Measurements from ENCODE around the gene PCGF2.

DNA sequence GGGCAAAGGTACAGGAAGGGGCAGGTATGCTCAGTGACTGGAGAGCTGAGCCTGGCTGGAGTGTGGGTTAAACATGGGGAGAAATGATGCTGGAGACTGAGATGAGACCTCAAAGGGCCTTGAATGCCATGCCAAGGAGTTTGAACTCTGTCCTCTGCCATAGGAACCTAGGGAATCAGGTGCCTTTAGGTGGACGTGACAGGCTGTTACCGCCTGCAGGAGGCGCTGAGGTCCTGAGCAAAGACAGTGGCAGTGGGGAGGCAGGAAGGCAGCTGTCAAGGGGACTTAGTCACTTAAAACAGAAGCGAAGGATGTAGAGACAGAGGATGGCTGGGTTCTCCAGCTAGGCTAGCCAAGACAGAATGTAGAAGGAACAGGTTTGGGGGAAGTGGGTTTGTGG lies 13.5 kb upstream of the PCGF2 start:
- no peak for TF ChIP-seq POLR2A (IDR thresholded peaks at IDR 0.05)
- TF ChIP-seq, protein P1, sequence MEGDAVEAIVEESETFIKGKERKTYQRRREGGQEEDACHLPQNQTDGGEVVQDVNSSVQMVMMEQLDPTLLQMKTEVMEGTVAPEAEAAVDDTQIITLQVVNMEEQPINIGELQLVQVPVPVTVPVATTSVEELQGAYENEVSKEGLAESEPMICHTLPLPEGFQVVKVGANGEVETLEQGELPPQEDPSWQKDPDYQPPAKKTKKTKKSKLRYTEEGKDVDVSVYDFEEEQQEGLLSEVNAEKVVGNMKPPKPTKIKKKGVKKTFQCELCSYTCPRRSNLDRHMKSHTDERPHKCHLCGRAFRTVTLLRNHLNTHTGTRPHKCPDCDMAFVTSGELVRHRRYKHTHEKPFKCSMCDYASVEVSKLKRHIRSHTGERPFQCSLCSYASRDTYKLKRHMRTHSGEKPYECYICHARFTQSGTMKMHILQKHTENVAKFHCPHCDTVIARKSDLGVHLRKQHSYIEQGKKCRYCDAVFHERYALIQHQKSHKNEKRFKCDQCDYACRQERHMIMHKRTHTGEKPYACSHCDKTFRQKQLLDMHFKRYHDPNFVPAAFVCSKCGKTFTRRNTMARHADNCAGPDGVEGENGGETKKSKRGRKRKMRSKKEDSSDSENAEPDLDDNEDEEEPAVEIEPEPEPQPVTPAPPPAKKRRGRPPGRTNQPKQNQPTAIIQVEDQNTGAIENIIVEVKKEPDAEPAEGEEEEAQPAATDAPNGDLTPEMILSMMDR (IDR thresholded peaks at IDR 0.05) = peak in 1 of 5 experiments; percentile 12
